ENCODE results near the gene UTS2B. TPM values are rescaled to one million over a fixed set of nuclear protein-coding genes. Genes with fewer than 3 reads are reported as not detected.

UTS2B gene
- total RNA-seq, 4 donors from 2014 or later, result 0.27 to 3.4 (median 2.2) TPM; not detected in 1

DNA sequence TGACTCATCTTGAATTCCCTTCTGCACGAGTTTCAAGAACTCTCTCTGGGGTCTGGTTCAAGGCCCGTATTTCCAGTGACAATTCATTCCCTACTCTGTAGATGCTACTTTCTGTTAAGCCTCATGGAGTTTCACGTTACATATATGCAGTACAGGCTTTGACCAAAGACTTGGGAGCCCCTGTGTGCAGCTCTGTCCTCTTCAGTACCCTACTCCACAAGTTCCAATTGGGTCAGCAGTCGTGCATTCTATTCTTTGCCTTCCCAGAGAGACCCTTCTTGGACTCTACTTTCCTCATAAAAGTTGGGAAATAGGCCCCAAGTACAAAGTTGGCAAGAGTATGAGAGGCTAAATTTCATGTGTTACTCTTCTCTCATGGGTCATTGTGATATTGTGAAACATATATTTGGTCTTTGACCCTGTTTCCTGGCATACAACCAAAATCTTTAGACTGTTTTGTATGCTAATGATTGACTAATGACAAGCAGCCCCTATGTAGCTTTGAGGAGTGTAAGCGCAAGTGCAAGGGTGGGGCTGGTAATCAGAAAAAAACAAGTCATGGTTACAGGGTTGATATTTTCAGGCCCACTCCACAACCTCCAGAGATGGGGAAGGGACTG, 16.1 kb downstream of the UTS2B start:
- intact Hi-C loops (cut with DNase I; ENCODE audit: low total_unique reads), result no loop called here
- Histone ChIP-seq H3K36me3 (no peaks in the 10 kb centered on the region), H3K27ac (no peak overlapping the region), H3K4me1 (no peaks in the 10 kb centered on the region), H3K4me3 (no peak overlapping the region), H3K9me3 (no peaks in the 10 kb centered on the region), H3K27me3 (no peaks in the 10 kb centered on the region)
- DNase-seq, result no peak
- in situ Hi-C loops (cut with MboI; ENCODE audit: low pct_ligation_motif_present in 1 of 4, low pct_unique_long_range_greater_than_20kb in 1 of 4, low sequenced_read_pairs in 3 of 4), result no loop called here
- WGBS, 2 donors (ENCODE audit: low coverage in 1 of 2), result 90 to 94% methylated on average over 2 to 5 of the region's 5 CpGs
- no peak for TF ChIP-seq POLR2AphosphoS5 (IDR thresholded peaks at IDR 0.05)
- TF ChIP-seq, protein P1, sequence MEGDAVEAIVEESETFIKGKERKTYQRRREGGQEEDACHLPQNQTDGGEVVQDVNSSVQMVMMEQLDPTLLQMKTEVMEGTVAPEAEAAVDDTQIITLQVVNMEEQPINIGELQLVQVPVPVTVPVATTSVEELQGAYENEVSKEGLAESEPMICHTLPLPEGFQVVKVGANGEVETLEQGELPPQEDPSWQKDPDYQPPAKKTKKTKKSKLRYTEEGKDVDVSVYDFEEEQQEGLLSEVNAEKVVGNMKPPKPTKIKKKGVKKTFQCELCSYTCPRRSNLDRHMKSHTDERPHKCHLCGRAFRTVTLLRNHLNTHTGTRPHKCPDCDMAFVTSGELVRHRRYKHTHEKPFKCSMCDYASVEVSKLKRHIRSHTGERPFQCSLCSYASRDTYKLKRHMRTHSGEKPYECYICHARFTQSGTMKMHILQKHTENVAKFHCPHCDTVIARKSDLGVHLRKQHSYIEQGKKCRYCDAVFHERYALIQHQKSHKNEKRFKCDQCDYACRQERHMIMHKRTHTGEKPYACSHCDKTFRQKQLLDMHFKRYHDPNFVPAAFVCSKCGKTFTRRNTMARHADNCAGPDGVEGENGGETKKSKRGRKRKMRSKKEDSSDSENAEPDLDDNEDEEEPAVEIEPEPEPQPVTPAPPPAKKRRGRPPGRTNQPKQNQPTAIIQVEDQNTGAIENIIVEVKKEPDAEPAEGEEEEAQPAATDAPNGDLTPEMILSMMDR (IDR thresholded peaks at IDR 0.05), result no peak

GRCh38 chr3:191313296-191313695, 17.0 kb downstream of the UTS2B start:
- no peaks in the 10 kb centered on the region for H3K4me1 ChIP-seq
- no peaks in the 10 kb centered on the region for H3K9me3 ChIP-seq
- H3K27me3 ChIP-seq, result no peaks in the 10 kb centered on the region
- in situ Hi-C loops (cut with MboI; ENCODE audit: low pct_ligation_motif_present in 1 of 4, low pct_unique_long_range_greater_than_20kb in 1 of 4, low sequenced_read_pairs in 3 of 4), result no loop called here
- intact Hi-C loops (cut with DNase I; ENCODE audit: low total_unique reads), result no loop called here
- WGBS, 2 donors (ENCODE audit: low coverage in 1 of 2), result 45 to 69% methylated on average over 2 of the region's 2 CpGs
- DNase-seq, result no peak
- H3K36me3 ChIP-seq, result no peaks in the 10 kb centered on the region
- no peak overlapping the region for H3K4me3 ChIP-seq
- TF ChIP-seq POLR2AphosphoS5 (IDR thresholded peaks at IDR 0.05), result no peak
- no peak for TF ChIP-seq POLR2A (IDR thresholded peaks at IDR 0.05)
- TF ChIP-seq, protein P1 (IDR thresholded peaks at IDR 0.05), result no peak
- TF ChIP-seq EP300 (IDR thresholded peaks at IDR 0.05; ENCODE audit: low read depth), result no peak
- no peak overlapping the region for H3K27ac ChIP-seq

DNA sequence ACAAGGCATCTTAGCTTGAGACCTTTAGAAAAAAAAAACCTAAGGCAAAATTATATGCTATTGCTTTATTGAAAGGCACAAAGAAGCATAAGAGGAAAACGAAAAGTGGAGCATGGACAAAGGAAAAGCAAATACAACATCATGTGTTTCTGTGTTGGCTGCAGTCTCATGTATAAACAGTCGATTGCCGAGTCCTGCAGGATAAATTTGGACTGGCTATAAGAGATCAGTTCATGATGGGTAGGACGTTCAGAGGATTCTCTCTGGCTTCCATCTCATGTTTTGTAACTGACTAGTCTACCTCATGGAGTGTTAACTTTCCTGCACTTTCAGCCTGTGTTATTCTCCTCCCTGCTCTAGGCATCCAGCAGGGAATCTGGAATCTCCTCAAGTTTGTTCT, 23.0 kb downstream of the UTS2B start:
- intact Hi-C loops (cut with DNase I; ENCODE audit: low total_unique reads), result no loop called here
- no peak for DNase-seq
- no peaks in the 10 kb centered on the region for H3K36me3 ChIP-seq
- H3K4me1 ChIP-seq, result peaks cover 0 to 3% (median 2%) of the 10 kb centered on the region in 4 donors
- in situ Hi-C loops (cut with MboI; ENCODE audit: low pct_ligation_motif_present in 1 of 4, low pct_unique_long_range_greater_than_20kb in 1 of 4, low sequenced_read_pairs in 3 of 4), result no loop called here
- no peaks in the 10 kb centered on the region for H3K27me3 ChIP-seq
- TF ChIP-seq EP300 (IDR thresholded peaks at IDR 0.05; ENCODE audit: low read depth) (no peak), POLR2AphosphoS5 (IDR thresholded peaks at IDR 0.05) (no peak)
- TF ChIP-seq, protein P1 (IDR thresholded peaks at IDR 0.05), result no peak
- H3K27ac ChIP-seq, result no peak overlapping the region
- no peak overlapping the region for H3K4me3 ChIP-seq
- WGBS, 2 donors (ENCODE audit: low coverage in 1 of 2), result 76% methylated on average over 3 to 4 of the region's 4 CpGs
- H3K9me3 ChIP-seq, result no peaks in the 10 kb centered on the region

DNA sequence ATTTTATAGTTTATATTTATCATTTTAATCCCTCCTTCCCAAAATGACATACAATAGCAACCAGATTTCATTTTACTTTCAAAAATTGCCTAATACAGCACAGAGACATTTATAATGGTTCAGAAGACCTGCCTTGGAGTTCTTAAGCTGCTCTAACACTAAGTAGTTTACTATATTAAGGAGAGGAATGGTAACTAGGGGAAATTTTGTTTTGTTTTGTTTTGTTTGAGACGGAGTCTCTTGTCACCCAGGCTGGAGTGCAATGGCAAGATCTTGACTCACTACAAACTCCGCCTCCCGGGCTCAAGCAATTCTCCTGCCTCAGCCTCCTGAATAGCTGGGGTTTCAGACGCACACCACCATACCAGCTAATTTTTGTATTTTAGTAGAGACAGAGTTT, 23.9 kb downstream of the UTS2B start:
- in situ Hi-C loops (cut with MboI; ENCODE audit: low pct_ligation_motif_present in 1 of 4, low pct_unique_long_range_greater_than_20kb in 1 of 4, low sequenced_read_pairs in 3 of 4) (no loop called here), intact Hi-C loops (cut with DNase I; ENCODE audit: low total_unique reads) (no loop called here)
- Histone ChIP-seq H3K4me1 (peaks cover 0 to 6% (median 3%) of the 10 kb centered on the region in 4 donors), H3K27ac (no peak overlapping the region), H3K27me3 (no peaks in the 10 kb centered on the region), H3K4me3 (no peak overlapping the region), H3K36me3 (no peaks in the 10 kb centered on the region), H3K9me3 (no peaks in the 10 kb centered on the region)
- 88% methylated on average over 4 of the region's 4 CpGs; no CpG with 5 or more reads in 1 of the 2 donors for WGBS, 2 donors (ENCODE audit: low coverage in 1 of 2)
- DNase-seq, result no peak
- TF ChIP-seq EP300 (IDR thresholded peaks at IDR 0.05; ENCODE audit: low read depth) (no peak), POLR2A (IDR thresholded peaks at IDR 0.05) (no peak), POLR2AphosphoS5 (IDR thresholded peaks at IDR 0.05) (no peak)
- TF ChIP-seq, protein P1 (IDR thresholded peaks at IDR 0.05), result no peak

Data from transverse colon (tissue), 4 donors.